Measurements from ENCODE around the gene CLMN. TPM values are rescaled to one million over a fixed set of nuclear protein-coding genes. Genes with fewer than 3 reads are reported as not detected.

CLMN gene
- polyA plus RNA-seq, 1 donor from 2014 or later = 0.57 TPM

DNA sequence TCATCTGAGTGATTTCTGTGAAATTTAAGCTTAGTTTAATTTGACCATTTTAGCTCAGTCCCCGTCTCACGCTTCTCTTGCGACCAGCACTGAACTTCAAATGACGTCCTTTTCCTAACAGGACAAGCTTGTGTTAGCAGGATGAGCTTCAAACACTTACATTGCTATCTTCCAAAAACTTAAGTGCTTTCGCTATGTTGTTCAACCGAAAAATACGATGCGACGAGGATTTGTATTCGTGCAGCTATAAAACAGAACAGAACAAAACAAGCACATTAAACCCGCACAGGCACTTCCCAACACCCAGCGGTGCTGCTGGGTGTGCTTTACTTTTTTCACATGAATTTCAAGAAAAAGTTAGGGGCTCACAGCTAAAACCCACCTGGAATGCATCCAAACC is 98.2 kb downstream of the CLMN start:
- no peaks in the 10 kb centered on the region for H3F3A ChIP-seq (ENCODE audit: insufficient read depth, low read length, poor library complexity, severe bottlenecking)
- no peaks in the 10 kb centered on the region for H3K27me3 ChIP-seq (ENCODE audit: insufficient read depth, low read depth, low read length)
- H4K20me1 ChIP-seq (ENCODE audit: insufficient read depth) = no peaks in the 10 kb centered on the region
- no peak overlapping the region for H3K4me3 ChIP-seq (ENCODE audit: low read length)
- TF ChIP-seq EP300 (conservative IDR thresholded peaks at IDR 0.05; ENCODE audit: poor library complexity, severe bottlenecking) (no peak), MXI1 (conservative IDR thresholded peaks at IDR 0.05; ENCODE audit: poor library complexity, severe bottlenecking) (no peak), EZH2 (IDR thresholded peaks at IDR 0.05; ENCODE audit: borderline replicate concordance, insufficient read depth, low read length, poor library complexity, severe bottlenecking) (no peak), CTCF (IDR thresholded peaks at IDR 0.05; ENCODE audit: poor library complexity, severe bottlenecking) (no peak), RAD21 (conservative IDR thresholded peaks at IDR 0.05) (no peak), SMC3 (conservative IDR thresholded peaks at IDR 0.05; ENCODE audit: poor library complexity) (no peak), TAF1 (IDR thresholded peaks at IDR 0.05; ENCODE audit: low read depth) (no peak)
- TF ChIP-seq, protein P1, sequence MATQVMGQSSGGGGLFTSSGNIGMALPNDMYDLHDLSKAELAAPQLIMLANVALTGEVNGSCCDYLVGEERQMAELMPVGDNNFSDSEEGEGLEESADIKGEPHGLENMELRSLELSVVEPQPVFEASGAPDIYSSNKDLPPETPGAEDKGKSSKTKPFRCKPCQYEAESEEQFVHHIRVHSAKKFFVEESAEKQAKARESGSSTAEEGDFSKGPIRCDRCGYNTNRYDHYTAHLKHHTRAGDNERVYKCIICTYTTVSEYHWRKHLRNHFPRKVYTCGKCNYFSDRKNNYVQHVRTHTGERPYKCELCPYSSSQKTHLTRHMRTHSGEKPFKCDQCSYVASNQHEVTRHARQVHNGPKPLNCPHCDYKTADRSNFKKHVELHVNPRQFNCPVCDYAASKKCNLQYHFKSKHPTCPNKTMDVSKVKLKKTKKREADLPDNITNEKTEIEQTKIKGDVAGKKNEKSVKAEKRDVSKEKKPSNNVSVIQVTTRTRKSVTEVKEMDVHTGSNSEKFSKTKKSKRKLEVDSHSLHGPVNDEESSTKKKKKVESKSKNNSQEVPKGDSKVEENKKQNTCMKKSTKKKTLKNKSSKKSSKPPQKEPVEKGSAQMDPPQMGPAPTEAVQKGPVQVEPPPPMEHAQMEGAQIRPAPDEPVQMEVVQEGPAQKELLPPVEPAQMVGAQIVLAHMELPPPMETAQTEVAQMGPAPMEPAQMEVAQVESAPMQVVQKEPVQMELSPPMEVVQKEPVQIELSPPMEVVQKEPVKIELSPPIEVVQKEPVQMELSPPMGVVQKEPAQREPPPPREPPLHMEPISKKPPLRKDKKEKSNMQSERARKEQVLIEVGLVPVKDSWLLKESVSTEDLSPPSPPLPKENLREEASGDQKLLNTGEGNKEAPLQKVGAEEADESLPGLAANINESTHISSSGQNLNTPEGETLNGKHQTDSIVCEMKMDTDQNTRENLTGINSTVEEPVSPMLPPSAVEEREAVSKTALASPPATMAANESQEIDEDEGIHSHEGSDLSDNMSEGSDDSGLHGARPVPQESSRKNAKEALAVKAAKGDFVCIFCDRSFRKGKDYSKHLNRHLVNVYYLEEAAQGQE (IDR thresholded peaks at IDR 0.05; ENCODE audit: borderline replicate concordance) = no peak
- H3K9me3 ChIP-seq (ENCODE audit: low read length) = no peaks in the 10 kb centered on the region
- no peaks in the 10 kb centered on the region for H3K9me2 ChIP-seq (ENCODE audit: insufficient read depth, low read length)
- no peak overlapping the region for H3K4me2 ChIP-seq (ENCODE audit: low read length)
- no peaks in the 10 kb centered on the region for H3K36me3 ChIP-seq (ENCODE audit: insufficient read depth, low read length)
- H3K9ac ChIP-seq (ENCODE audit: low read length) = no peak overlapping the region
- H3K27ac ChIP-seq (ENCODE audit: low read length) = no peak overlapping the region
- no peaks in the 10 kb centered on the region for H3K79me2 ChIP-seq (replicated peaks; ENCODE audit: insufficient read depth, low read length)
- no peak overlapping the region for H2AFZ ChIP-seq (ENCODE audit: low read depth, low read length)

DNA sequence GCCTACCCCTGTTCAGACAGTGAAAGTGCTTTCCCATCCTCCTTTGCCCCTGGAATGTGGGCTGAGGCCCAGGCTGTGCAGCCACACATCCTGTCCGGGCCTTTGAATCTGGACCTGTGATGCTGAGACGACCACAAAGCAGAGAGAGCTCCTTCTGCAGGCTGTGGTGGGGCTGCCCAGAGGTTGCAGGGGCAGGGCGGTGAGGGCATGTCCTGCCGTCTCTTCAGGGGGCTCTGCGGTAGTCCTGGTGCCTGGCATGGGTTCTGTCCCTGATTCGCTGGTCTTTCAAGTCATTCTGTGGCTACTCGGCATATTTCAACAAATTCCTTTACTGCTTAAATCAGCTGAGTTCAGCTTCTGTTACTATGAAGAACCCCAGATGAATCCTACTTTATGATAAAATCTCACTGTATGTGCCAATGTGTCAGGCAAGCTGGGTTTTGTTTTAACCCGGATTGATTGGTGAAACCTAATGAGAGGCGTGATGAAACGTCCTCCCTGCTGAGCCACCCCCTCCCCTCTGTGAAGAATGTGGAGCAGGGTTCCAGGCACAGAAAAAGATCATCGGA is 99.0 kb downstream of the CLMN start:
- H3K27me3 ChIP-seq (ENCODE audit: insufficient read depth, low read depth, low read length) = no peaks in the 10 kb centered on the region
- H3K9me3 ChIP-seq (ENCODE audit: low read length) = no peaks in the 10 kb centered on the region
- H3K9ac ChIP-seq (ENCODE audit: low read length) = no peak overlapping the region
- no peaks in the 10 kb centered on the region for H3K36me3 ChIP-seq (ENCODE audit: insufficient read depth, low read length)
- H3K4me2 ChIP-seq (ENCODE audit: low read length) = no peak overlapping the region
- H3K4me3 ChIP-seq (ENCODE audit: low read length) = no peak overlapping the region
- no peaks in the 10 kb centered on the region for H4K20me1 ChIP-seq (ENCODE audit: insufficient read depth)
- H2AFZ ChIP-seq (ENCODE audit: low read depth, low read length) = no peak overlapping the region
- H3K27ac ChIP-seq (ENCODE audit: low read length) = no peak overlapping the region
- H3F3A ChIP-seq (ENCODE audit: insufficient read depth, low read length, poor library complexity, severe bottlenecking) = no peaks in the 10 kb centered on the region
- no peak for TF ChIP-seq EZH2 (IDR thresholded peaks at IDR 0.05; ENCODE audit: borderline replicate concordance, insufficient read depth, low read length, poor library complexity, severe bottlenecking)
- TF ChIP-seq TAF1 (IDR thresholded peaks at IDR 0.05; ENCODE audit: low read depth) = no peak
- no peak for TF ChIP-seq SMC3 (conservative IDR thresholded peaks at IDR 0.05; ENCODE audit: poor library complexity)
- TF ChIP-seq, protein P1 (IDR thresholded peaks at IDR 0.05; ENCODE audit: borderline replicate concordance) = no peak
- no peak for TF ChIP-seq EP300 (conservative IDR thresholded peaks at IDR 0.05; ENCODE audit: poor library complexity, severe bottlenecking)
- TF ChIP-seq CTCF (IDR thresholded peaks at IDR 0.05; ENCODE audit: poor library complexity, severe bottlenecking) = no peak
- TF ChIP-seq MXI1 (conservative IDR thresholded peaks at IDR 0.05; ENCODE audit: poor library complexity, severe bottlenecking) = no peak
- no peak for TF ChIP-seq POLR2AphosphoS5 (IDR thresholded peaks at IDR 0.05)
- no peak for TF ChIP-seq RAD21 (conservative IDR thresholded peaks at IDR 0.05)
- H3K9me2 ChIP-seq (ENCODE audit: insufficient read depth, low read length) = no peaks in the 10 kb centered on the region
- H3K79me2 ChIP-seq (replicated peaks; ENCODE audit: insufficient read depth, low read length) = no peaks in the 10 kb centered on the region

Measured in neural cell (in vitro differentiated cells).